VCaP (cell line): ENCODE results near the gene CDC123.
"Not testable (repeated sequence)": the region's sequence is repeated elsewhere in the genome, so short reads cannot be mapped to it uniquely, and the experiment has no call there.

ENCODE experiments used
- H3K27ac ChIP-seq: fragments of 450-650 bp; 2 replicates; pipeline ENCODE4 v1.5.1; 2017
- CTCF ChIP-seq: fragments of 450-650 bp; conservative IDR thresholded peaks from 2 replicates; pipeline ENCODE4 v1.5.1; 2017; ENCODE audit warnings: mild to moderate bottlenecking, moderate library complexity

The CDC123 gene

DNA sequence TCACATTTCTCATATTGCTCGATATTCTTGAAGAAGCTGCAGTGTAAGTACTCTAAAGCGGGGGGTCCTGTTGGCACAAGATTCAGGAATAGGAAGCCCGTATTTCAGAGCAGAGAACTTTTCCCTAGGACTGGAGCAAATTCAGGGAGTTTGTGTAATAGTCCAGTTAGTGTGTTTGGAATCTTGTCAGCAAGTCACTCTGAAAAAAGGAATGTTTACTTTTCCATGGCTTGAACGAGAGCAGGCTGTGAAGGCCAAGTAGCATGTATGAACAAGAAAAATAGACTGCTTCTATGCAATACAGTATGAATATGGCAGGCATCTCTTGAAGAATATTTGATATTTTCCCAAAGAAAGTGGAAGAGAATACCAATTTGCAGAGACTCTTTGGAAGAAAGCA is 39.8 kb downstream of the CDC123 start:
- no peak for TF ChIP-seq CTCF
- no peak overlapping the region for H3K27ac ChIP-seq

- H3K27ac ChIP-seq: no peak overlapping the region
- TF ChIP-seq CTCF: no peak
These were observed 41.6 kb downstream of the CDC123 start for GRCh38 chr10:12237265-12238220.

- no peak overlapping the region for H3K27ac ChIP-seq
These were observed 42.8 kb downstream of the CDC123 start for GRCh38 chr10:12238821-12239220.

DNA sequence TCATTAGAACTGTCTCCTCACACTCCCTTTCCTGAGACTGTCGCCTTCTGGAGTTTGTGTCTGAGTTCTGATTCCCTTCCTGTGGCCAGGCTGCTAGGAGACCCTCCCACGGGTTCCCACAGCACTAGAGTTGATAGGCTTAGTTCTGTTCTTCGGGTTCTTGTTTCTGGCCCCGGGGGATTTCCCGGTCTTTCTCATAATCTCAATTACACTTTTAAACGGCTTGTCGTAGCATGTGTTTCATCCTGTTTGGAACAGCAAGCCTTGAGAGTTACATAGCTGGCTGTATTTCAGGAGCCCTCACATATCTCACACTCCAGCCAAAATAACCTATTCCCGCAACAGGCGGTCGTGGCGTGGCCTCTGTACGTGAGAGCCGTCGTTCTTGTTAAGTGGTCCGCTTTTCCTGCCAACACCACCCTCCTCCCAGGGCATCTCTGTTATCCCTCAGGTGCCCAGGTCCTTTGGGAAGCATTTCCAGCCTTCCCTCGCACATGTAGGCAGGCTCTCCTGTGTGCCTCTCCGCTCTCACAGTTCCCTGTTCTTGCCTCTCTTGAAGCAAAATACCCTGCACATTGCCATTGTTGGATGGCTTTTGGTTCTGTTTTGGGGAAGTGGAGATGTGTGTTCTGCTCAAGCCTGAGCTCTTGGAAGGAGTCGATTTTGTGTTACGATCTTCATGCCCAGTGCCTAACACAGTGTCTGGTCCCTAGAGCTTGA is 46.0 kb downstream of the CDC123 start:
- no peak overlapping the region for H3K27ac ChIP-seq
- no peak for TF ChIP-seq CTCF

More at GRCh38 chr10:12238821-12239220, 42.8 kb downstream of the CDC123 start:
- no peak for TF ChIP-seq CTCF

- H3K27ac ChIP-seq: no peak overlapping the region
- no peak for TF ChIP-seq CTCF
These were observed 48.1 kb downstream of the CDC123 start for GRCh38 chr10:12243864-12244620.

GRCh38 chr10:12250181-12250580 is 54.2 kb downstream of the CDC123 start:
- H3K27ac ChIP-seq: no peak overlapping the region
- no peak for TF ChIP-seq CTCF

GRCh38 chr10:12250702-12251101 is 54.7 kb downstream of the CDC123 start:
- H3K27ac ChIP-seq: not testable (repeated sequence)
